Uterus (tissue), 4 donors: Measurements from ENCODE around the gene ALOX12B. TPM values are rescaled to one million over a fixed set of nuclear protein-coding genes. Genes with fewer than 3 reads are reported as not detected.

ENCODE experiments used
- DNase-seq, 2 donors: peaks; one replicate each; pipeline ENCODE4 v3.0.0-alpha.2; 2019 to 2020
- H3K27ac ChIP-seq, 2 donors: fragments of 200-600 bp; sonication (generic); 1 replicate in 1 of 2; 2 replicates in 1 of 2; pipeline ENCODE4 v1.5.1; 2016 to 2018
- H3K27me3 ChIP-seq, 2 donors: fragments of 200-600 bp; sonication (generic); one replicate each; pipeline ENCODE4 v1.5.1; 2018 to 2019; ENCODE audit warnings: control low read depth in 1 of 2
- H3K36me3 ChIP-seq, 2 donors: fragments of 200-600 bp; sonication (generic); one replicate each; pipeline ENCODE4 v1.5.1; 2019; ENCODE audit warnings: control low read depth in 1 of 2
- H3K4me1 ChIP-seq, 2 donors: fragments of 200-600 bp; sonication (generic); one replicate each; pipeline ENCODE4 v1.5.1; 2018 to 2019; ENCODE audit warnings: control low read depth in 1 of 2
- H3K4me3 ChIP-seq, 2 donors: fragments of 200-600 bp; sonication (generic); 1 replicate in 1 of 2; 2 replicates in 1 of 2; pipeline ENCODE4 v1.5.1; 2018 to 2019; ENCODE audit warnings: mild to moderate bottlenecking in 1 of 2
- H3K9me3 ChIP-seq, 2 donors: fragments of 200-600 bp; sonication (generic); one replicate each; pipeline ENCODE4 v1.5.1; 2019; ENCODE audit warnings: control low read depth in 1 of 2
- CTCF ChIP-seq, 4 experiments: fragments of 200-600 bp in 2 of 4; fragments of 450-650 bp in 2 of 4; sonication (generic) in 2 of 4; IDR thresholded peaks; one replicate each; pipeline ENCODE4 v1.5.1; 2016 to 2019; ENCODE audit warnings: antibody characterized with exemption in 4 of 4, mild to moderate bottlenecking in 2 of 4, moderate library complexity in 1 of 4
- POLR2A ChIP-seq, 2 donors: fragments of 450-650 bp; IDR thresholded peaks; one replicate each; pipeline ENCODE4 v1.6.1; 2016; ENCODE audit warnings: antibody characterized with exemption in 2 of 2, mild to moderate bottlenecking in 1 of 2, moderate library complexity in 1 of 2
- intact Hi-C: fragments of 100-400 bp; cut with DNase I; formaldehyde crosslinking; loops from one replicate; pipeline ENCODE4 v1.15.1; 2023; ENCODE audit warnings: low total_unique reads
- total RNA-seq, 4 donors: library from RNA; depleted of rRNA in 3 of 4; stranded (reverse); fragments of >200 nt in 3 of 4; gene quantifications; one replicate each; pipeline versions ENCODE4 v1.1.0 to v1.2.4, GENCODE V29; 2014 to 2023
- donor health status: DM: yes; HTN: yes; CAD: no.

Gene ALOX12B
- total RNA-seq, 4 donors from 2014 or later, result not detected

- intact Hi-C loops, result no loop called here
- Histone ChIP-seq H3K27me3 (no peaks in the 10 kb centered on the region), H3K4me3 (no peak overlapping the region), H3K27ac (no peak overlapping the region), H3K36me3 (no peaks in the 10 kb centered on the region), H3K4me1 (no peaks in the 10 kb centered on the region), H3K9me3 (no peaks in the 10 kb centered on the region)
- TF ChIP-seq POLR2A (IDR thresholded peaks at IDR 0.05) (no peak), CTCF (IDR thresholded peaks at IDR 0.05) (no peak)
- DNase-seq, result no peak
These were observed 40.4 kb downstream of the ALOX12B start for GRCh38 chr17:8046929-8047768.

GRCh38 chr17:8046306-8046928 is 41.1 kb downstream of the ALOX12B start:
- intact Hi-C loops, result no loop called here
- TF ChIP-seq POLR2A (IDR thresholded peaks at IDR 0.05), result no peak
- TF ChIP-seq CTCF (IDR thresholded peaks at IDR 0.05), result no peak
- no peaks in the 10 kb centered on the region for H3K36me3 ChIP-seq
- no peaks in the 10 kb centered on the region for H3K27me3 ChIP-seq
- H3K4me3 ChIP-seq, result no peak overlapping the region
- H3K9me3 ChIP-seq, result no peaks in the 10 kb centered on the region
- no peak for DNase-seq
- H3K27ac ChIP-seq, result no peak overlapping the region
- no peaks in the 10 kb centered on the region for H3K4me1 ChIP-seq

GRCh38 chr17:8044819-8045810 is 42.4 kb downstream of the ALOX12B start:
- intact Hi-C loops, result no loop called here

GRCh38 chr17:8041979-8042378 is 45.5 kb downstream of the ALOX12B start:
- Histone ChIP-seq H3K4me1 (no peaks in the 10 kb centered on the region), H3K4me3 (no peak overlapping the region), H3K36me3 (no peaks in the 10 kb centered on the region), H3K27me3 (peaks cover 0 to 9% of the 10 kb centered on the region in 2 donors), H3K27ac (no peak overlapping the region), H3K9me3 (no peaks in the 10 kb centered on the region)
- TF ChIP-seq CTCF (IDR thresholded peaks at IDR 0.05), result no peak
- TF ChIP-seq POLR2A (IDR thresholded peaks at IDR 0.05), result no peak
- DNase-seq, result no peak
- intact Hi-C loops, result no loop called here

More at GRCh38 chr17:8044819-8045810, 42.4 kb downstream of the ALOX12B start:
- Histone ChIP-seq H3K27ac (no peak overlapping the region), H3K4me1 (no peaks in the 10 kb centered on the region), H3K9me3 (no peaks in the 10 kb centered on the region), H3K27me3 (no peaks in the 10 kb centered on the region), H3K36me3 (no peaks in the 10 kb centered on the region), H3K4me3 (no peak overlapping the region)
- no peak for TF ChIP-seq POLR2A (IDR thresholded peaks at IDR 0.05)
- no peak for TF ChIP-seq CTCF (IDR thresholded peaks at IDR 0.05)
- no peak for DNase-seq
